GM12878 (cell line): ENCODE results near the gene SHC4. TPM values are rescaled to one million over a fixed set of nuclear protein-coding genes. Genes with fewer than 3 reads are reported as not detected.

Experiments used
- ATAC-seq: fragments of 200-7000 bp; cut with Tn5 transposase; 3 replicates; pipeline ENCODE4 v1.9.1; 2020; ENCODE audit warnings: mild to moderate bottlenecking, moderate library complexity
- BruUV-seq: library from RNA; stranded (reverse); fragments of 400-500 nt; replicated peaks from 2 replicates; lab custom pipeline; 2021; lab: Mats Ljungman, UMichigan
- CTCF ChIA-PET: fragments of 300-600 bp; sonication (Branson Sonifier 250); formaldehyde crosslinking; extraction: SDS; loops from one replicate; lab custom pipeline; 2021; ENCODE audit warnings: inconsistent platforms; lab: Yijun Ruan, JAX
- POLR2A ChIA-PET: fragments of 350-600 bp; formaldehyde crosslinking; extraction: SDS; loops from one replicate; lab custom pipeline; 2021; ENCODE audit warnings: inconsistent platforms; lab: Charles Lee
- RAD21 ChIA-PET: fragments of 300-600 bp; sonication (Branson Sonifier 250); formaldehyde crosslinking; loops from one replicate; lab custom pipeline; 2023; ENCODE audit warnings: antibody characterized with exemption; ENCODE audit not compliant: unreplicated experiment; lab: Charles Lee
- SMC1A ChIA-PET: fragments of 300-600 bp; sonication (Branson Sonifier 250); formaldehyde crosslinking; loops from one replicate; lab custom pipeline; 2023; ENCODE audit not compliant: unreplicated experiment, uncharacterized antibody; lab: Charles Lee
- DNase-seq: peaks from one replicate; pipeline ENCODE4 v3.0.0-alpha.2; 2011; ENCODE audit warnings: low read depth, low spot score
- FAIRE-seq: peaks from 3 replicates; lab custom pipeline; 2011; peaks lifted over from hg19 to GRCh38; lab: Jason Lieb, UNC
- H2AFZ ChIP-seq: 2 replicates; pipeline ENCODE4 v1.6.0; 2011; ENCODE audit warnings: low read depth, low read length, control low read depth; ENCODE audit not compliant: control insufficient read depth
- H3K27ac ChIP-seq: 2 replicates; pipeline ENCODE4 v1.5.1; 2011; ENCODE audit warnings: control low read depth; ENCODE audit not compliant: control insufficient read depth, insufficient read depth
- H3K27me3 ChIP-seq, 2 experiments: replicated peaks in 1 of 2; 2 replicates each; pipeline versions ENCODE4 v1.6.0 to v1.6.1; 2011; ENCODE audit warnings: low read length in 1 of 2; ENCODE audit not compliant: control insufficient read depth in 2 of 2, insufficient read depth in 2 of 2
- H3K36me3 ChIP-seq, 2 experiments: 2 replicates each; pipeline ENCODE4 v1.5.1; 2011; ENCODE audit warnings: low read length in 1 of 2; ENCODE audit not compliant: control insufficient read depth in 2 of 2, insufficient read depth in 2 of 2
- H3K4me1 ChIP-seq: 2 replicates; pipeline ENCODE4 v1.6.1; 2011; ENCODE audit warnings: mild to moderate bottlenecking, low read length, moderate library complexity, mixed read lengths; ENCODE audit not compliant: control insufficient read depth, insufficient read depth
- H3K4me2 ChIP-seq: 2 replicates; pipeline ENCODE4 v1.6.0; 2011; ENCODE audit warnings: control low read depth; ENCODE audit not compliant: control insufficient read depth, insufficient read depth
- H3K4me3 ChIP-seq: fragments of 200-600 bp; sonication (generic); 2 replicates; pipeline ENCODE4 v1.5.1; 2016
- H3K79me2 ChIP-seq: 2 replicates; pipeline ENCODE4 v1.6.0; 2011; ENCODE audit warnings: low read length; ENCODE audit not compliant: control insufficient read depth, insufficient read depth
- H3K9ac ChIP-seq: 2 replicates; pipeline ENCODE4 v1.8.0; 2011; ENCODE audit warnings: low read length, control low read depth, mixed read lengths; ENCODE audit not compliant: control insufficient read depth, insufficient read depth
- H3K9me3 ChIP-seq: replicated peaks from 3 replicates; pipeline ENCODE4 v1.5.1; 2011; ENCODE audit warnings: mild to moderate bottlenecking, low read length; ENCODE audit not compliant: control insufficient read depth, insufficient read depth
- H4K20me1 ChIP-seq: 2 replicates; pipeline ENCODE4 v1.6.0; 2011; ENCODE audit not compliant: control insufficient read depth, insufficient read depth
- BACH1 ChIP-seq: fragments of 450-650 bp; IDR thresholded peaks from 2 replicates; pipeline ENCODE4 v1.6.1; 2017; ENCODE audit warnings: mild to moderate bottlenecking, borderline replicate concordance
- BCL11A ChIP-seq: IDR thresholded peaks from 2 replicates; pipeline ENCODE4 v1.6.1; 2011; ENCODE audit warnings: low read depth, low read length
- BCL3 ChIP-seq: IDR thresholded peaks from 2 replicates; pipeline ENCODE4 v1.6.1; 2011; ENCODE audit warnings: borderline replicate concordance, low read depth, mild to moderate bottlenecking, moderate library complexity, low read length; ENCODE audit not compliant: insufficient read depth, poor library complexity, severe bottlenecking
- CHD2 ChIP-seq: IDR thresholded peaks from 2 replicates; pipeline ENCODE4 v1.6.1; 2011; ENCODE audit warnings: low read depth, low read length, improper control_type of control experiment, borderline replicate concordance
- EED ChIP-seq: sonication (generic); IDR thresholded peaks from 2 replicates; pipeline ENCODE4 v1.6.1; 2016; ENCODE audit warnings: antibody characterized with exemption, low read depth
- GATAD2B ChIP-seq: fragments of 450-650 bp; conservative IDR thresholded peaks from 2 replicates; pipeline ENCODE4 v1.6.1; 2017; ENCODE audit warnings: low read depth, mild to moderate bottlenecking, moderate library complexity
- MEF2B ChIP-seq: fragments of 450-650 bp; IDR thresholded peaks from 2 replicates; pipeline ENCODE4 v1.6.1; 2018; ENCODE audit warnings: mild to moderate bottlenecking, moderate library complexity; ENCODE audit not compliant: partially characterized antibody, poor library complexity, severe bottlenecking
- MLLT1 ChIP-seq: fragments of 450-650 bp; IDR thresholded peaks from 2 replicates; pipeline ENCODE4 v1.6.1; 2016; ENCODE audit warnings: mild to moderate bottlenecking
- PAX5 ChIP-seq: IDR thresholded peaks from 2 replicates; pipeline ENCODE4 v1.6.1; 2011; ENCODE audit warnings: low read depth, low read length, borderline replicate concordance
- POLR2AphosphoS5 ChIP-seq: IDR thresholded peaks from 2 replicates; pipeline ENCODE4 v1.6.1; 2011; ENCODE audit warnings: mild to moderate bottlenecking, low read length, inconsistent platforms
- SMAD5 ChIP-seq: IDR thresholded peaks from 2 replicates; pipeline ENCODE4 v1.6.1; 2016; ENCODE audit warnings: antibody characterized with exemption, low read depth
- SREBF1 ChIP-seq: IDR thresholded peaks from 2 replicates; pipeline ENCODE4 v1.6.1; 2012; ENCODE audit warnings: mild to moderate bottlenecking, low read length
- USF1 ChIP-seq: IDR thresholded peaks from 2 replicates; pipeline ENCODE4 v1.6.1; 2011; ENCODE audit warnings: borderline replicate concordance, low read depth, mild to moderate bottlenecking, moderate library complexity, mixed read lengths, low read length; ENCODE audit not compliant: insufficient read depth; ENCODE audit errors: extremely low read length
- ZNF217 ChIP-seq: fragments of 450-650 bp; IDR thresholded peaks from 2 replicates; pipeline ENCODE4 v1.6.1; 2017; ENCODE audit warnings: antibody characterized with exemption, mild to moderate bottlenecking
- ZNF384 ChIP-seq: IDR thresholded peaks from 2 replicates; pipeline ENCODE4 v1.6.1; 2012; ENCODE audit warnings: low read depth, mild to moderate bottlenecking, low read length, improper control_type of control experiment, borderline replicate concordance
- ZNF592 ChIP-seq: fragments of 450-650 bp; IDR thresholded peaks from 2 replicates; pipeline ENCODE4 v1.6.1; 2017; ENCODE audit warnings: mild to moderate bottlenecking, moderate library complexity
- ZNF622 ChIP-seq: fragments of 450-650 bp; IDR thresholded peaks from 2 replicates; pipeline ENCODE4 v1.6.1; 2017; ENCODE audit warnings: mild to moderate bottlenecking, inconsistent platforms
- ZSCAN29 ChIP-seq: fragments of 450-650 bp; IDR thresholded peaks from 2 replicates; pipeline ENCODE4 v1.6.1; 2017; ENCODE audit warnings: mild to moderate bottlenecking, moderate library complexity
- in situ Hi-C: fragments of 300-500 bp; cut with MboI; formaldehyde crosslinking; loops from 9 replicates; pipeline ENCODE4 v1.14.3; 2018; ENCODE audit warnings: mixed read lengths
- intact Hi-C: fragments of 100-400 bp; cut with micrococcal nuclease; formaldehyde crosslinking; loops from one replicate; pipeline ENCODE4 v1.14.2; 2022; ENCODE audit not compliant: unreplicated experiment
- polyA plus RNA-seq, 11 experiments: library from polyadenylated mRNA; depleted of rRNA in 4 of 11; unstranded in 6 of 11; stranded (reverse) in 5 of 11; fragments of >200 nt; fragmentation: Nextera tagmentation in 4 of 11; fragmentation: Illumina TruSeq in 1 of 11; extraction: Ambion mirVana in 4 of 11; extraction: Trizol in 1 of 11; gene quantifications; 1 replicate in 1 of 11; 2 replicates in 10 of 11; pipeline versions ENCODE4 v1.2.1 to v1.2.3, GENCODE V29; 2011 to 2016; ENCODE audit warnings: inconsistent platforms in 2 of 11, missing spikeins in 2 of 11, low read depth in 1 of 11
- total RNA-seq, 4 experiments: library from RNA; depleted of rRNA in 3 of 4; stranded (reverse); fragments of >200 nt in 3 of 4; fragmentation: Illumina TruSeq in 1 of 4; extraction: Trizol in 1 of 4; gene quantifications; 2 replicates each; pipeline versions ENCODE4 v1.2.1 to v1.2.3, GENCODE V29; 2013 to 2021

Gene SHC4
- total and polyA plus RNA-seq, 10 of the 15 experiments (the other 5 are each of a cell fraction or from before 2014, with no cell fraction given) = 0.04 to 0.87 (median 0.14) TPM

GRCh38 chr15:48935236-48935635 lies 28.5 kb downstream of the SHC4 start:
- BruUV-seq = no TSS peak
- Histone ChIP-seq H4K20me1 (no peaks in the 10 kb centered on the region), H3K4me3 (no peak overlapping the region), H3K27me3 (no peaks in the 10 kb centered on the region), H3K36me3 (no peaks in the 10 kb centered on the region), H3K9ac (no peak overlapping the region), H3K27ac (no peak overlapping the region), H3K9me3 (no peaks in the 10 kb centered on the region), H2AFZ (no peak overlapping the region), H3K4me1 (peaks cover under 1% of the 10 kb centered on the region; the same call in 1 of the 2 replicates), H3K79me2 (no peaks in the 10 kb centered on the region), H3K4me2 (no peak overlapping the region)
- ChIA-PET SMC1A (interaction anchor here (0.7 kb wide), 1 partner anchor 51 kb away, joined by 3 read pairs; no protein-coding TSS in a partner anchor), RAD21 (no interaction called here), CTCF (no interaction called here), POLR2A (interaction anchor here (1.2 kb wide), 1 partner anchor 57 kb away, joined by 4 read pairs; the partner anchor contains the start of gene EID1)
- ATAC-seq (no peak), DNase-seq (no peak), FAIRE-seq (no peak)
- intact Hi-C loops (no loop called here), in situ Hi-C loops (no loop called here)
- TF ChIP-seq USF1 (no peak), BCL11A (no peak), BACH1 (no peak), MEF2B (no peak), ZSCAN29 (no peak), MLLT1 (no peak), SMAD5 (no peak), POLR2AphosphoS5 (no peak), GATAD2B (no peak), SREBF1 (no peak), BCL3 (no peak), ZNF384 (no peak), ZNF622 (no peak), ZNF592 (no peak), EED (no peak), ZNF217 (no peak), PAX5 (no peak), CHD2 (no peak)
